T47D (cell line): ENCODE measurements around the gene ADARB2.
"Not testable (repeated sequence)": the region's sequence is repeated elsewhere in the genome, so short reads cannot be mapped to it uniquely, and the experiment has no call there.

Experiments used
- DNase-seq, 2 experiments: peaks; one replicate each; pipeline versions ENCODE4 v3.0.0 to v3.0.0-alpha.2; 2011 to 2012; ENCODE audit warnings: low read depth in 1 of 2, low spot score in 1 of 2
- JUND ChIP-seq: IDR thresholded peaks from 2 replicates; pipeline ENCODE4 v1.6.1; 2012; ENCODE audit warnings: low read depth
- in situ Hi-C: cut with HindIII; loops from 2 replicates; pipeline ENCODE4 v1.10.0; 2016; ENCODE audit warnings: low sequenced_read_pairs, low pct_unique_long_range_greater_than_20kb

Gene ADARB2

DNA sequence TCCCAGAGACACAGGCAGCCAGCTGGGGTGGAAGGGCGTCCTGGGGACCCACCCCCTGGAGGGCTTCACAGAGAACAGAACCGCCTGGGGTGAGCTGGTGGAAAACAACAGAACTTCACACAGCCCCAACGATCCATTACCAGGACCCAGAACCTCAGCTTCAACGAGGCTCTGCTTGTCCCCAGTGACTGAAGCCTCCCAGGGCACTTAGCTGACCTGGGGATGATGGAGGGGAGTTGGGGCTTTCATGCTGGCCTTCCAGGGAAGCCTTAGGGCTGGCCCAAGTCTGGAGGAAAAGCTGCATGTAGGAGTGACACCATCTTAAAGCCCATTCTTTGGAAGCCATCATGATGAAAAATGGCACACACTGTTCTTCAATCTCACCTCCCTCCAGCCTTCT is 381.0 kb downstream of the ADARB2 start:
- DNase-seq = no peak
- no peak for TF ChIP-seq JUND
- in situ Hi-C loops = no loop called here

GRCh38 chr10:1354809-1355710 is 382.3 kb downstream of the ADARB2 start:
- no peak for DNase-seq
- no peak for TF ChIP-seq JUND
- in situ Hi-C loops = no loop called here

GRCh38 chr10:1352296-1352695 is 385.0 kb downstream of the ADARB2 start:
- DNase-seq, in situ Hi-C loops: not testable (repeated sequence)

GRCh38 chr10:1348773-1349050 is 388.6 kb downstream of the ADARB2 start:
- in situ Hi-C loops = no loop called here
- no peak for DNase-seq
- no peak for TF ChIP-seq JUND

DNA sequence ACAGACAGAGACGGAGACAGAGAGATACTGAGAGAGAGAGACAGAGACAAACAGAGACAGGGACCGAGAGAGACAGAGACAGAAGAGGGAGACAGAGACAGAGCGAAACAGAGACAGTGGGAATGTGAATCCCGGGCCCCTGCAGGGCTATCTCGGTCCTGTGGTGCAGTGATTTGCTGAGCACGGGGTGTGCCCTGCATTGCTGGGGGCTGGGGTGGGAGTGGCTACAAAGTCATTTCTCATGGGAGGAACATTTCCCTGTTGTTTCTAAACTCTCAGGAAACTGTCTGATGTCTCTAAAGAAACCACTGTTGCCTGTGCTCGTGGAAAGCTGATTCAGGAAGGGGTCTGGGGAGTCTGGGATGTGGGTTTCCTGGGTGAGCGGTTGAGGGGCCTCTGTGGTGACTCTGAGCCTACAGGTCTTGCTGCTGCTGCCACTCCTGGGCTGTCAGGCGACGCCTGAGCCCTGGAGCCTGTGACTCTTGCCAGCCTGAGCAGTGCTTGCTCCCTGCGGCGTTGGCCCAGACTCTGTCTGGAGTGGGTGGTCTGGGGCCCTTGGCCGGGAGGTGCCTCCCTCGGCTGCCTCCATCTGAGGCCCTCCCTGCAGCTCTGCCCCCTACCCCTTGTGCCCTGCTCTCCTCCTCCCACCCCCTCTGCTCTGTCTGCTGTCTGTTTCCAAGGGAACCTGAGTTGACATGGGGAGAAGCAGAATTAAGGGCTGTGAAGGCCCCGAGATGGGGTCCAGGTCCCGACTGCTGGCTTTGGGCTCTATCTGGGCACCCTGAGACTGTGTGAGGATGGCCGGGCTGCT is 389.2 kb downstream of the ADARB2 start:
- no peak for TF ChIP-seq JUND
- in situ Hi-C loops = no loop called here
- DNase-seq = no peak

DNA sequence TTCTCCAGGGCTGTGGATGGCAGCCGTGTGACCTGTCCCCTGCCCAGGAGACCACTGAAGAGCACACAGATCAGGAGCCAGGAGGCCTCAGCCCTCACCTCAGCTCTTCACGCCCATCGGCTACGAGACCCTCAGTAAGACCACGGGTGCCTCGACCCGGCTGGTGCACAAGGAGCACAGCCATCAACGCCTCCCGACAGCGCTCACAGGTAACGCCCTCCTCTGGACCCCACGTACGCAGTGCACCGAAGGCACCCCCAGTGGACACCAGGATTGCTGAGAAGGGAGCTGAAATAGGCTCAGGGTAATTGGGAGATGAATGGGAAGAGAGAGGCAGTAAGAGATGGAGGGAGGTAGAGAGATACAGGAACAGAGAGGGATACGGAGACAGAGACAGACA is 389.8 kb downstream of the ADARB2 start:
- no peak for TF ChIP-seq JUND
- DNase-seq = no peak
- in situ Hi-C loops = no loop called here

DNA sequence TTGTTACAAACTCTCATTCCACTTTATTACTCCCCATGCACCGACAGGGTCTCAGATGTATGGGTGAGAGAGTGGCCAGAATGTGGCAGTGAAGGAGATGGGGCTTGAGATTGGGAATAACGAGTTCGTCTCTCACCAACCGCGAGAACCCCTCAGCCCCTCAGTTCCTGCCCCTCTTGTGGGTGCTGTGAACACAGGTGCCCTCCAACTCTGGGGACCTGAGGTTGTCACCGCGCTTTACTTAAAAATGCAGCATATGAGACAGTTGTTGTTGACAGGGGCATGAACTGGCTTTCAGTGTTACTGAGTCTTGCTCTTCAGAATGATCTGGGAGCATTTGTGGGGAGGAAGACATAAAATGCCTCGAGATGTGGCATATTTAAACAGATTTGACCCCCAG is 391.1 kb downstream of the ADARB2 start:
- TF ChIP-seq JUND = no peak
- in situ Hi-C loops = no loop called here
- no peak for DNase-seq

GRCh38 chr10:1345368-1345767 is 392.0 kb downstream of the ADARB2 start:
- in situ Hi-C loops = no loop called here
- no peak for DNase-seq
- TF ChIP-seq JUND = no peak

GRCh38 chr10:1344846-1345245 is 392.5 kb downstream of the ADARB2 start:
- no peak for DNase-seq
- no peak for TF ChIP-seq JUND
- in situ Hi-C loops = no loop called here

GRCh38 chr10:1344408-1344807 is 392.9 kb downstream of the ADARB2 start:
- no peak for TF ChIP-seq JUND

DNA sequence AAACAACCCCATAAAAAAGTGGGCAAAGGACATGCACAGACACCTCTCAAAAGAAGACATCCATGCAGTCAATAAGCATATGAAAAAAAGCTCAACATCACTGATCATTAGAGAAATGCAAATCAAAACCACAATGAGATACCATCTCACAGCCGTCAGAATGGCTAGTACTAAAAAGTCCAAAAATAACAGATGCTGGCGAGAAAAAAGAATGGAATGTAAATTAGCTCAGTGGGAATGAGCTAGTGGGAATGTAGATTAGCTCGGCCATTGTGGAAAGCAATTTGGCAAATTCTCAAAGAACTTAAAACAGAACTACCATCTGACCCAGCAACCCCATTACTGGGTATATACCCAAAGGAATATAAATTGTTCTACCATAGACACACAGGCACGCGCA is 394.1 kb downstream of the ADARB2 start:
- no peak for TF ChIP-seq JUND
- in situ Hi-C loops = no loop called here
- DNase-seq = no peak

More at GRCh38 chr10:1344408-1344807, 392.9 kb downstream of the ADARB2 start:
- in situ Hi-C loops = no loop called here
- DNase-seq = no peak

GRCh38 chr10:1341052-1341451 is 396.3 kb downstream of the ADARB2 start:
- in situ Hi-C loops, DNase-seq: not testable (repeated sequence)

DNA sequence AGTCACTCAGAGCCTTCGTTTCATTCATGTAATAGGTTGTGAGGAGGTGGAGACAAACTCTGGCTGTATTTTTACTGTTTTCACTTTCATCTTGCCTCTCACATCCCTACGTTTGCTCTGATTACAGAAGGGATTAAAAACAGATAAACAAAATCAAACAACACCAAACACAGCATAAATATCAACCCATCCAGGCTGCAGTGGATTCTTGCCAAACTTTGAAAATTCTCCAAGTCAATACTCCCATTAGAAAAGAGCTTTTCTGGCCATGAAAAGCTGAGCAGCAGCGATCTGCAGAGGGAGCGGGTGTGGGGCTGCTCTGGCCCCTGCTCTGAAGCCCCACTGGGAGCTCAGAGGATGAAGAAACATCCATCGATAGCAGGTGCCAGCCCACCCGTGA is 397.9 kb downstream of the ADARB2 start:
- no peak for DNase-seq
- TF ChIP-seq JUND = no peak
- in situ Hi-C loops = no loop called here
